Measurements from ENCODE around the gene ARHGAP26. TPM values are rescaled to one million over a fixed set of nuclear protein-coding genes. Genes with fewer than 3 reads are reported as not detected.

The ARHGAP26 gene
- polyA plus RNA-seq, 1 donor from 2014 or later: 0.83 TPM

DNA sequence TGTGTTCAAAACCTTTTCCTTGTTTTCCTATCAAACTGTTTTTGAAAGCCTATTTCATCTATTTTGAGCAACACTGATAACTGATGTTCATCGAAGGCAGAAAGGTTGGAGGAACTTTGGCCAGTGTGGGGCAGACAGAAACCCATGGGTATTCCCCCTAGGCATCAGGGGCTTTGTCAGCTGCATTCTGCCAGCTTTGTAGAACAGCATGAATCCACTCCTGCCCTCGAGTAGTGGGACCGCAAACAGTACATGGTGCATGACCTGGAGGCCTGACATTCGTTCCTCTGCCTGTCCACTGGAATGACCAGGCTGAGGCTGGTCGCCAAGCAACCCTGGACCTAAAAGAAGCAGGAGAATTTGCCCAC is 22.7 kb downstream of the ARHGAP26 start:
- Histone ChIP-seq H3K27ac (ENCODE audit: low read length) (no peak overlapping the region), H3K4me2 (ENCODE audit: low read length) (no peak overlapping the region), H2AFZ (ENCODE audit: low read depth, low read length) (no peak overlapping the region), H3K79me2 (replicated peaks; ENCODE audit: insufficient read depth, low read length) (no peaks in the 10 kb centered on the region), H4K20me1 (ENCODE audit: insufficient read depth) (no peaks in the 10 kb centered on the region), H3K4me3 (ENCODE audit: low read length) (no peak overlapping the region), H3K27me3 (ENCODE audit: insufficient read depth, low read depth, low read length) (no peaks in the 10 kb centered on the region), H3K36me3 (ENCODE audit: insufficient read depth, low read length) (no peaks in the 10 kb centered on the region), H3F3A (ENCODE audit: insufficient read depth, low read length, poor library complexity, severe bottlenecking) (no peaks in the 10 kb centered on the region), H3K9ac (ENCODE audit: low read length) (no peak overlapping the region), H3K9me2 (ENCODE audit: insufficient read depth, low read length) (no peaks in the 10 kb centered on the region), H3K9me3 (ENCODE audit: low read length) (no peaks in the 10 kb centered on the region)
- no peak for TF ChIP-seq SMC3 (conservative IDR thresholded peaks at IDR 0.05; ENCODE audit: poor library complexity)
- TF ChIP-seq, protein P1, sequence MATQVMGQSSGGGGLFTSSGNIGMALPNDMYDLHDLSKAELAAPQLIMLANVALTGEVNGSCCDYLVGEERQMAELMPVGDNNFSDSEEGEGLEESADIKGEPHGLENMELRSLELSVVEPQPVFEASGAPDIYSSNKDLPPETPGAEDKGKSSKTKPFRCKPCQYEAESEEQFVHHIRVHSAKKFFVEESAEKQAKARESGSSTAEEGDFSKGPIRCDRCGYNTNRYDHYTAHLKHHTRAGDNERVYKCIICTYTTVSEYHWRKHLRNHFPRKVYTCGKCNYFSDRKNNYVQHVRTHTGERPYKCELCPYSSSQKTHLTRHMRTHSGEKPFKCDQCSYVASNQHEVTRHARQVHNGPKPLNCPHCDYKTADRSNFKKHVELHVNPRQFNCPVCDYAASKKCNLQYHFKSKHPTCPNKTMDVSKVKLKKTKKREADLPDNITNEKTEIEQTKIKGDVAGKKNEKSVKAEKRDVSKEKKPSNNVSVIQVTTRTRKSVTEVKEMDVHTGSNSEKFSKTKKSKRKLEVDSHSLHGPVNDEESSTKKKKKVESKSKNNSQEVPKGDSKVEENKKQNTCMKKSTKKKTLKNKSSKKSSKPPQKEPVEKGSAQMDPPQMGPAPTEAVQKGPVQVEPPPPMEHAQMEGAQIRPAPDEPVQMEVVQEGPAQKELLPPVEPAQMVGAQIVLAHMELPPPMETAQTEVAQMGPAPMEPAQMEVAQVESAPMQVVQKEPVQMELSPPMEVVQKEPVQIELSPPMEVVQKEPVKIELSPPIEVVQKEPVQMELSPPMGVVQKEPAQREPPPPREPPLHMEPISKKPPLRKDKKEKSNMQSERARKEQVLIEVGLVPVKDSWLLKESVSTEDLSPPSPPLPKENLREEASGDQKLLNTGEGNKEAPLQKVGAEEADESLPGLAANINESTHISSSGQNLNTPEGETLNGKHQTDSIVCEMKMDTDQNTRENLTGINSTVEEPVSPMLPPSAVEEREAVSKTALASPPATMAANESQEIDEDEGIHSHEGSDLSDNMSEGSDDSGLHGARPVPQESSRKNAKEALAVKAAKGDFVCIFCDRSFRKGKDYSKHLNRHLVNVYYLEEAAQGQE (IDR thresholded peaks at IDR 0.05; ENCODE audit: borderline replicate concordance): no peak
- TF ChIP-seq, protein P2, sequence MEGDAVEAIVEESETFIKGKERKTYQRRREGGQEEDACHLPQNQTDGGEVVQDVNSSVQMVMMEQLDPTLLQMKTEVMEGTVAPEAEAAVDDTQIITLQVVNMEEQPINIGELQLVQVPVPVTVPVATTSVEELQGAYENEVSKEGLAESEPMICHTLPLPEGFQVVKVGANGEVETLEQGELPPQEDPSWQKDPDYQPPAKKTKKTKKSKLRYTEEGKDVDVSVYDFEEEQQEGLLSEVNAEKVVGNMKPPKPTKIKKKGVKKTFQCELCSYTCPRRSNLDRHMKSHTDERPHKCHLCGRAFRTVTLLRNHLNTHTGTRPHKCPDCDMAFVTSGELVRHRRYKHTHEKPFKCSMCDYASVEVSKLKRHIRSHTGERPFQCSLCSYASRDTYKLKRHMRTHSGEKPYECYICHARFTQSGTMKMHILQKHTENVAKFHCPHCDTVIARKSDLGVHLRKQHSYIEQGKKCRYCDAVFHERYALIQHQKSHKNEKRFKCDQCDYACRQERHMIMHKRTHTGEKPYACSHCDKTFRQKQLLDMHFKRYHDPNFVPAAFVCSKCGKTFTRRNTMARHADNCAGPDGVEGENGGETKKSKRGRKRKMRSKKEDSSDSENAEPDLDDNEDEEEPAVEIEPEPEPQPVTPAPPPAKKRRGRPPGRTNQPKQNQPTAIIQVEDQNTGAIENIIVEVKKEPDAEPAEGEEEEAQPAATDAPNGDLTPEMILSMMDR (IDR thresholded peaks at IDR 0.05; ENCODE audit: poor library complexity, severe bottlenecking): no peak
- no peak for TF ChIP-seq EZH2 (IDR thresholded peaks at IDR 0.05; ENCODE audit: borderline replicate concordance, insufficient read depth, low read length, poor library complexity, severe bottlenecking)
- TF ChIP-seq MXI1 (conservative IDR thresholded peaks at IDR 0.05; ENCODE audit: poor library complexity, severe bottlenecking): no peak
- no peak for TF ChIP-seq EP300 (conservative IDR thresholded peaks at IDR 0.05; ENCODE audit: poor library complexity, severe bottlenecking)
- no peak for TF ChIP-seq POLR2AphosphoS5 (IDR thresholded peaks at IDR 0.05)
- TF ChIP-seq TAF1 (IDR thresholded peaks at IDR 0.05; ENCODE audit: low read depth): no peak
- TF ChIP-seq RAD21 (conservative IDR thresholded peaks at IDR 0.05): no peak

DNA sequence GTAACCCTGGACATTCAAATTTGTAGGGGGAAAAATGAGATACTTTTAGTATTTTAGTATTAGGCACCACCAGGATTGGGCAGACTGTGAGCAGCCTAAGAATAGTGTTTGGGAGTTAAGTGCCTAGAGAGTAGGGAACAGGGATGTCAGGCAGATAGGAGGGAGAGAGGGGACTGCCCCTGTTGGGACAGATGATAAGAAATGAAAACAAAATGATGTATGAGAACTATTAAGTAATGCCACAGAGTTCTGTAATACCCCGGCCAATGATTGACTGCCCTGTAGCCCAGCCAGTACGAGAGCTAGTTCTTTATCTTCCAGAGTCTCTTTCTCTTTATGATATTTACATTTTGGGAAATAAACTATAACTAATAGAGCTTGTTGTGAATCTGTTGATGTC is 24.4 kb downstream of the ARHGAP26 start:
- TF ChIP-seq RAD21 (conservative IDR thresholded peaks at IDR 0.05) (no peak), EZH2 (IDR thresholded peaks at IDR 0.05; ENCODE audit: borderline replicate concordance, insufficient read depth, low read length, poor library complexity, severe bottlenecking) (no peak), POLR2AphosphoS5 (IDR thresholded peaks at IDR 0.05) (no peak), EP300 (conservative IDR thresholded peaks at IDR 0.05; ENCODE audit: poor library complexity, severe bottlenecking) (no peak), SMC3 (conservative IDR thresholded peaks at IDR 0.05; ENCODE audit: poor library complexity) (no peak), TAF1 (IDR thresholded peaks at IDR 0.05; ENCODE audit: low read depth) (no peak), MXI1 (conservative IDR thresholded peaks at IDR 0.05; ENCODE audit: poor library complexity, severe bottlenecking) (no peak)
- TF ChIP-seq, protein P2 (IDR thresholded peaks at IDR 0.05; ENCODE audit: poor library complexity, severe bottlenecking): no peak
- TF ChIP-seq, protein P1 (IDR thresholded peaks at IDR 0.05; ENCODE audit: borderline replicate concordance): no peak
- H2AFZ ChIP-seq (ENCODE audit: low read depth, low read length): no peak overlapping the region
- no peaks in the 10 kb centered on the region for H3K27me3 ChIP-seq (ENCODE audit: insufficient read depth, low read depth, low read length)
- no peaks in the 10 kb centered on the region for H3K36me3 ChIP-seq (ENCODE audit: insufficient read depth, low read length)
- no peaks in the 10 kb centered on the region for H3K9me2 ChIP-seq (ENCODE audit: insufficient read depth, low read length)
- no peak overlapping the region for H3K27ac ChIP-seq (ENCODE audit: low read length)
- no peak overlapping the region for H3K4me2 ChIP-seq (ENCODE audit: low read length)
- no peak overlapping the region for H3K9ac ChIP-seq (ENCODE audit: low read length)
- no peaks in the 10 kb centered on the region for H3F3A ChIP-seq (ENCODE audit: insufficient read depth, low read length, poor library complexity, severe bottlenecking)
- no peaks in the 10 kb centered on the region for H3K79me2 ChIP-seq (replicated peaks; ENCODE audit: insufficient read depth, low read length)
- no peak overlapping the region for H3K4me3 ChIP-seq (ENCODE audit: low read length)
- no peaks in the 10 kb centered on the region for H3K9me3 ChIP-seq (ENCODE audit: low read length)
- no peaks in the 10 kb centered on the region for H4K20me1 ChIP-seq (ENCODE audit: insufficient read depth)
